WI38 (cell line): ENCODE results near the gene ACSL6.

Experiments
- H3K4me3 ChIP-seq: 2 replicates; pipeline ENCODE4 v1.5.1; 2011; ENCODE audit warnings: low read depth, mild to moderate bottlenecking, control low read depth, low read length
- CTCF ChIP-seq: IDR thresholded peaks from 2 replicates; pipeline ENCODE4 v1.5.1; 2012; ENCODE audit warnings: low read depth, mild to moderate bottlenecking, control low read depth, low read length

Gene ACSL6

GRCh38 chr5:131959906-131960305 lies 51.6 kb downstream of the ACSL6 start:
- TF ChIP-seq CTCF = no peak
- H3K4me3 ChIP-seq = no peak overlapping the region

- TF ChIP-seq CTCF = no peak
- H3K4me3 ChIP-seq = no peak overlapping the region
These were observed 52.3 kb downstream of the ACSL6 start for GRCh38 chr5:131959136-131959535.

GRCh38 chr5:131957721-131958441 lies 53.6 kb downstream of the ACSL6 start:
- no peak for TF ChIP-seq CTCF
- no peak overlapping the region for H3K4me3 ChIP-seq

GRCh38 chr5:131953969-131954368 lies 57.5 kb downstream of the ACSL6 start:
- H3K4me3 ChIP-seq = no peak overlapping the region
- no peak for TF ChIP-seq CTCF

GRCh38 chr5:131952301-131952857 lies 59.1 kb downstream of the ACSL6 start:
- TF ChIP-seq CTCF = no peak
- no peak overlapping the region for H3K4me3 ChIP-seq

GRCh38 chr5:131950706-131951105 lies 60.8 kb downstream of the ACSL6 start:
- TF ChIP-seq CTCF = no peak
- H3K4me3 ChIP-seq = no peak overlapping the region

GRCh38 chr5:131947445-131947844 lies 64.0 kb downstream of the ACSL6 start:
- no peak overlapping the region for H3K4me3 ChIP-seq
- no peak for TF ChIP-seq CTCF
